Right ventricle myocardium inferior (tissue), 1 donor: ENCODE data around the gene PIAS4. TPM values are rescaled to one million over a fixed set of nuclear protein-coding genes. Genes with fewer than 3 reads are reported as not detected.
"Not testable (repeated sequence)": the region's sequence is repeated elsewhere in the genome, so short reads cannot be mapped to it uniquely, and the experiment has no call there.

ENCODE experiments used
- ATAC-seq: fragments of 200-7000 bp; cut with Tn5 transposase; one replicate; pipeline ENCODE4 v1.9.1; 2020; ENCODE audit warnings: mild to moderate bottlenecking, moderate library complexity
- DNase-seq: peaks from one replicate; pipeline ENCODE4 v3.0.0; 2021; ENCODE audit errors: missing footprints
- intact Hi-C: fragments of 100-400 bp; cut with DNase I; formaldehyde crosslinking; loops from one replicate; pipeline ENCODE4 v1.11.0; 2022
- long read RNA-seq: library from polyadenylated mRNA; unstranded; transcript quantifications from one replicate; pipeline ENCODE4 v2.0.0, GENCODE V29; 2021
- total RNA-seq: library from RNA; stranded (reverse); fragmentation: NEBNext Ultra II Directional; extraction: Animal tissue kit (Norgen Biotek cat#: 25700); gene quantifications from one replicate; pipeline ENCODE4 v1.2.1, GENCODE V29; 2021
- donor health status: DM: no; HTN: yes; CAD: no; lungs with severe emphysema.

Gene PIAS4
- total RNA-seq, result 16.1 TPM
- long read RNA-seq, transcript PIAS4-201 (11 exons, 3,159 nt), result major isoform, 7 of 13 reads
- long read RNA-seq, partial matches to known transcripts, result 3 of 13 reads
- long read RNA-seq, other reads (novel, unspliced or antisense), result 3 of 13 reads

GRCh38 chr19:4007021-4007835, at the start of gene PIAS4:
PIAS4 (plus strand) TSS chr19:4007736; CDS start chr19:4007761, 25 bp downstream.
- intact Hi-C loops, result no loop called here
- DNase-seq, result peak; percentile 98
- ATAC-seq, result peak; percentile 97

GRCh38 chr19:3958836-3959765, 48.4 kb upstream of the PIAS4 start:
- DNase-seq, result no peak
- intact Hi-C loops, result no loop called here
- ATAC-seq, result no peak

- intact Hi-C loops, result loop anchor here (10.0 kb wide), 1 partner anchor 195 kb away; the partner anchor contains the start of genes APBA3 and MRPL54
- DNase-seq (no peak), ATAC-seq (no peak)
Observed at GRCh38 chr19:3959766-3960131, 47.8 kb upstream of the PIAS4 start.

- intact Hi-C loops, result loop anchor here (10.0 kb wide), 1 partner anchor 196 kb away; the partner anchor contains the start of genes APBA3 and MRPL54
- ATAC-seq (peak; percentile 5), DNase-seq (no peak)
Observed at GRCh38 chr19:3961007-3961406, 46.5 kb upstream of the PIAS4 start.

DNA sequence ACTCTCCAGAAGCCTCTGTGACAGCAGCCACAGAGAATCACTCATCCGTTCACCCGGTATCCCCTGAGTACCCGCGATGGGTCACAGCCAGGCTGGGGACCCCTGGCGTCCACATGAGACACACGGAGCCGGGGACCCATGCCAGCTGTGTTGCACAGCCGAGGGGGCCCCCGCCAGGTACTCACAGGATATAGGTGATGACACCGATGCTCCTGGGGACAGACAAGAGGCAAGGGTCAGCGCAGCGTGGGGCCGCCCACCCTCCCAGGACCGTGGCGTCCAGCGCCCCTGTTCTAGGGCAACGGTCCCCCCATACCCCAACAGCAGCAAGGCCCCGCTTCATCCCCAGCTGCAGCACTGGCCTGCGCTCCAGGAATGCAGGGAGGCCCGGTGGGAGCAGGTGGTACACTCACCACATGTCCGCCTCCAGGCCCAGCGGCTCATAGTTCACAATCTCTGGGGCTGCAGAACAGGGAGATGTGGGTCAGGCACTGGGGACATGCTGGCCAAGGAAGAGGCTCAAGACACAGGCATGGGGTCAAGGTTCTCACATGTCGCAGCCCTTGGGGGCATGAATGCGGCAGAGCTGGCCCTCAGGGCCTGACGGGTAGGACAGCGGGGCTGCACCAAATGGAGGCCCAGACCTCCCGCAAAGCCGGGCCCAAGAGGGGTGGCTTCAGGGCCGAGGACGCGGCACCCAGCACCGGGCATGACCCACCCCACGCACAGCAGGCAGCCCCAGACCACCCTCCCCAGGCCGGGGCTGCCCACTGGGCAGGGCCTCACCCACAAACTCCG, 43.9 kb upstream of the PIAS4 start:
- DNase-seq (no peak), ATAC-seq (no peak)
- intact Hi-C loops, result loop anchor here (10.0 kb wide), 1 partner anchor 199 kb away; the partner anchor contains the start of genes APBA3 and MRPL54

GRCh38 chr19:3964256-3965194, 43.0 kb upstream of the PIAS4 start:
- ATAC-seq, result no peak
- intact Hi-C loops, result loop anchor here (5.0 to 10.0 kb wide), 2 partner anchors 32 to 200 kb away; partner anchors contain the start of genes APBA3, MRPL54 and NMRK2
- no peak for DNase-seq

GRCh38 chr19:3966051-3967017, 41.2 kb upstream of the PIAS4 start:
- intact Hi-C loops, result loop anchor here (5.0 to 10.0 kb wide), 2 partner anchors 34 to 202 kb away; partner anchors contain the start of genes APBA3, MRPL54 and NMRK2
- no peak for DNase-seq
- no peak for ATAC-seq

GRCh38 chr19:3967983-3968382, 39.6 kb upstream of the PIAS4 start:
- peak; percentile 41 for DNase-seq
- intact Hi-C loops, result loop anchor here (5.0 to 10.0 kb wide), 2 partner anchors 36 to 203 kb away; partner anchors contain the start of genes APBA3, MRPL54 and NMRK2
- not testable (repeated sequence) for ATAC-seq

GRCh38 chr19:3968556-3969434, 38.7 kb upstream of the PIAS4 start:
- intact Hi-C loops, result loop anchor here (5.0 to 10.0 kb wide), 2 partner anchors 36 to 204 kb away; partner anchors contain the start of genes APBA3, MRPL54 and NMRK2
- DNase-seq (peak; percentile 91), ATAC-seq (peak; percentile 87)

DNA sequence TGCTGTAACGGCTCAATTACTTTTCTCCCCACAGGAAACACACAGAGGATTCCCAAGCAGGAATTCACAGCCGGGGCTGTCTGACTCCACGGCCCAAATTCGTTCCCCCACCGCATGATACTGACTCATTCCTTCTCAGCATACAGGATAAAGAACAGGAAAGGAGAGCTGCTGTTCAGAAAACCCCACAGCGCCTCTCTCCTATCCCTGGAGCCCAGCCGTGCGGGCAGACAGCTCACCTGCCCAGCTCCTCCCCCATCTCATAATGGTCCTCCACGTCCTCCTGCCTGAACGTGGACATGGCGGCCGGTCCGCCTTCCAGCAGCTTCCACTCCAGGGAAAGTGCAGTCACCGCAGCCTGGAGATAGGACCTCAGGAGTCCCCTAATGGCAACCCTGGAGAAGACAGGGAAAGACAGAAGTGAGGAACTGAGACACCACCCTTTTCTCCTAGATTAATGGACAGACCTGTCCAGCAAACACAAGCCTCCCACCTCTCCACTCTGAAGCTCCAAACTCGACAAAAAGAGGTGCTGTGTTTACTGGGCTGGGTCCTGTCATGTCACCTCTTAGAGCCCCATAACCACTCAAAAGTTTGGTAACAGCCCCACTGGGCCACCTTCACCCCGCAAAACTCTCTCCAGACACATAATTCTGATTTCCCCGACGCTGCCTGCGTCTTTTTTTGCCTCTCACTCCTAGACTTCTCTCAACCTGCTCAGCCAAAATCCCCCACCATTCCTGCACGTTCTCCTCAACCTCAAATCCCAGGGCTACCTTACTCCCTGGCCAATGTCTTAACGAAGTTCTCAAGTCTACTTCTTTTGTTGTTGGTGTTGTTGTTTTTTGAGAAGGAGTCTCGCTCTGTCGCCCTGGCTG, 37.9 kb upstream of the PIAS4 start:
- intact Hi-C loops, result loop anchor here (2.0 to 10.0 kb wide), 3 partner anchors 15 to 205 kb away; partner anchors contain the start of genes APBA3, EEF2, MRPL54 and NMRK2
- no peak for ATAC-seq
- DNase-seq, result peak; percentile 51

GRCh38 chr19:3970313-3970807, 37.2 kb upstream of the PIAS4 start:
- intact Hi-C loops, result loop anchor here (2.0 kb wide), 1 partner anchor 14 kb away; the partner anchor contains the start of gene EEF2
- ATAC-seq, result no peak
- no peak for DNase-seq

- ATAC-seq, result peak; percentile 88
- intact Hi-C loops, result loop anchor here (2.0 kb wide), 1 partner anchor 14 kb away; the partner anchor contains the start of gene EEF2
- DNase-seq, result peak; percentile 97
Observed at GRCh38 chr19:3970808-3971598, 36.5 kb upstream of the PIAS4 start, which contains the start of gene DAPK3. DAPK3 (minus strand) TSS chr19:3971099; CDS start chr19:3969735, 1,364 bp downstream.

DNA sequence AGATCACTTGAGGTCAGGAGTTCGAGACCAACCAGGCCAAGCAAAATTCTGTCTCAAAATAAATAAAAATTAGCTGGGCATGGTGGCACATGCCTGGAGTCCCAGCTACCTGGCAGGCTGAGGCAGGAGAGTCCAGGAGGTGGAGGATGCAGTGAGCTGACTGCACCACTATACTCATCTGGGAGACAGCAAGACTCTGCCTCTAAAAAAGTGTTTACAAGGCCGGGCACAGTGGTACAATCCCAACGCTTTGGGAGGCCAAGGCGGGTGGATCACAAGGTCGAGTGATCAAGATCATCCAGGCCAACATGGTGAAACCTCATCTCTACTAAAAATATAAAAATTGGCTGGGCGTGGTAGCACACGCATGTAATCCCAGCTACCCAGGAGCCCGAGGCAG, 32.4 kb upstream of the PIAS4 start:
- no peak for ATAC-seq
- intact Hi-C loops, result no loop called here
- DNase-seq, result peak; percentile 2
